GM06990 (cell line): ENCODE measurements around the gene EFHD1.
"Not testable (repeated sequence)": the region's sequence is repeated elsewhere in the genome, so short reads cannot be mapped to it uniquely, and the experiment has no call there.

ENCODE experiments used
- DNase-seq: peaks from one replicate; pipeline ENCODE4 v3.0.0-alpha.2; 2011; ENCODE audit not compliant: insufficient read length; ENCODE audit errors: extremely low read depth
- H3K27me3 ChIP-seq: replicated peaks from 2 replicates; pipeline ENCODE4 v1.6.0; 2011; ENCODE audit warnings: low read length; ENCODE audit not compliant: control insufficient read depth, insufficient read depth
- H3K36me3 ChIP-seq: 2 replicates; pipeline ENCODE4 v1.5.1; 2011; ENCODE audit warnings: low read length; ENCODE audit not compliant: control insufficient read depth, insufficient read depth
- H3K4me3 ChIP-seq: replicated peaks from 2 replicates; pipeline ENCODE4 v1.5.1; 2011; ENCODE audit warnings: low read depth, mild to moderate bottlenecking, control low read depth, low read length
- CTCF ChIP-seq: IDR thresholded peaks from 2 replicates; pipeline ENCODE4 v1.5.1; 2011; ENCODE audit warnings: low read length, control low read depth, mild to moderate bottlenecking, inconsistent platforms; ENCODE audit not compliant: insufficient read depth, poor library complexity, severe bottlenecking

Gene EFHD1

GRCh38 chr2:232681527-232681926, 48.1 kb downstream of the EFHD1 start:
- no peak for TF ChIP-seq CTCF
- Histone ChIP-seq H3K36me3 (no peaks in the 10 kb centered on the region), H3K4me3 (no peak overlapping the region), H3K27me3 (no peaks in the 10 kb centered on the region; the same call in none of the 2 replicates)
- no peak for DNase-seq

GRCh38 chr2:232683368-232683767, 50.0 kb downstream of the EFHD1 start:
- Histone ChIP-seq H3K36me3 (no peaks in the 10 kb centered on the region), H3K4me3 (no peak overlapping the region), H3K27me3 (no peaks in the 10 kb centered on the region; the same call in none of the 2 replicates)
- no peak for TF ChIP-seq CTCF
- DNase-seq: no peak

GRCh38 chr2:232685391-232685790, 52.0 kb downstream of the EFHD1 start:
- H3K36me3 ChIP-seq, DNase-seq, H3K27me3 ChIP-seq, H3K4me3 ChIP-seq: not testable (repeated sequence)

GRCh38 chr2:232687382-232688160, 54.2 kb downstream of the EFHD1 start:
- TF ChIP-seq CTCF: no peak
- Histone ChIP-seq H3K27me3 (no peaks in the 10 kb centered on the region; the same call in 1 of the 2 replicates), H3K4me3 (no peak overlapping the region), H3K36me3 (no peaks in the 10 kb centered on the region)
- no peak for DNase-seq

GRCh38 chr2:232688201-232688600, 54.8 kb downstream of the EFHD1 start:
- H3K4me3 ChIP-seq: no peak overlapping the region
- TF ChIP-seq CTCF: no peak
- no peak for DNase-seq
- H3K36me3 ChIP-seq: no peaks in the 10 kb centered on the region
- no peaks in the 10 kb centered on the region; the same call in 1 of the 2 replicates for H3K27me3 ChIP-seq

GRCh38 chr2:232689152-232689910, 55.9 kb downstream of the EFHD1 start:
- no peaks in the 10 kb centered on the region for H3K27me3 ChIP-seq
- DNase-seq: no peak

GRCh38 chr2:232691117-232691516, 57.7 kb downstream of the EFHD1 start:
- H3K36me3 ChIP-seq, H3K27me3 ChIP-seq, H3K4me3 ChIP-seq, DNase-seq: not testable (repeated sequence)

More at GRCh38 chr2:232689152-232689910, 55.9 kb downstream of the EFHD1 start:
- no peak for TF ChIP-seq CTCF
- Histone ChIP-seq H3K4me3 (no peak overlapping the region), H3K36me3 (no peaks in the 10 kb centered on the region)
